ENCODE measurements around the gene GAS2. TPM values are rescaled to one million over a fixed set of nuclear protein-coding genes. Genes with fewer than 3 reads are reported as not detected.

GAS2 gene
- total and polyA plus RNA-seq, 9 of the 15 experiments (the other 6 are each of a cell fraction or from before 2014, with no cell fraction given): 0.77 to 1.9 (median 1.1) TPM

DNA sequence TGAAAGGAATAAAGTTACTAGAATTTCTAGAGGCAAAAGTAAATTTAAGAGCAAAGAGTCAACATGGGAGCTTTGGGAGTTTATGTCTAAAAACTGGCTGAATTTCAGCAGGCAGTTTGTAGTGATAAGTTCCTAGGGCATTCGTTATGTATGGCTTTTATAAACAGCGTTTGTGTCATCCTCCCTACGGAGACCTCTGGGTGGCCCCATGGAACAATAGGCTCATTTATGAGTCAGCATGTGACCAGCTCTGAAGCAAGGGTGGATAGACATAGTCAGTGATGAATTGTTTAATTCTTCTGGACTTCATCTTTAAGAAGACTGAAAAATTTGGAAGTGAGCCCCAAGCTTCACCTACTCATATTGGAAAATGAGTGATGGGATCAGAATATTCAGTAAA is 126.1 kb downstream of the GAS2 start (continued):
- peak; percentile 64 for TF ChIP-seq MEIS2 (IDR thresholded peaks at IDR 0.05; ENCODE audit: partially characterized antibody)
- peak; percentile 70 for TF ChIP-seq JUND (IDR thresholded peaks at IDR 0.05; ENCODE audit: borderline replicate concordance, low read depth, low read length)
- peak; percentile 61; the same call in 2 of the 3 replicates for TF ChIP-seq JUND (tag; IDR thresholded peaks at IDR 0.05; ENCODE audit: borderline replicate concordance, low read depth, low read length)
- TF ChIP-seq, protein P1, sequence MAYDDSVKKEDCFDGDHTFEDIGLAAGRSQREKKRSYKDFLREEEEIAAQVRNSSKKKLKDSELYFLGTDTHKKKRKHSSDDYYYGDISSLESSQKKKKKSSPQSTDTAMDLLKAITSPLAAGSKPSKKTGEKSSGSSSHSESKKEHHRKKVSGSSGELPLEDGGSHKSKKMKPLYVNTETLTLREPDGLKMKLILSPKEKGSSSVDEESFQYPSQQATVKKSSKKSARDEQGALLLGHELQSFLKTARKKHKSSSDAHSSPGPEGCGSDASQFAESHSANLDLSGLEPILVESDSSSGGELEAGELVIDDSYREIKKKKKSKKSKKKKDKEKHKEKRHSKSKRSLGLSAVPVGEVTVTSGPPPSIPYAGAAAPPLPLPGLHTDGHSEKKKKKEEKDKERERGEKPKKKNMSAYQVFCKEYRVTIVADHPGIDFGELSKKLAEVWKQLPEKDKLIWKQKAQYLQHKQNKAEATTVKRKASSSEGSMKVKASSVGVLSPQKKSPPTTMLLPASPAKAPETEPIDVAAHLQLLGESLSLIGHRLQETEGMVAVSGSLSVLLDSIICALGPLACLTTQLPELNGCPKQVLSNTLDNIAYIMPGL (CRISPR knock-in tag; IDR thresholded peaks at IDR 0.05): no peak
- TF ChIP-seq NFE2 (IDR thresholded peaks at IDR 0.05; ENCODE audit: low read depth): peak; percentile 79
- TF ChIP-seq, protein P2, sequence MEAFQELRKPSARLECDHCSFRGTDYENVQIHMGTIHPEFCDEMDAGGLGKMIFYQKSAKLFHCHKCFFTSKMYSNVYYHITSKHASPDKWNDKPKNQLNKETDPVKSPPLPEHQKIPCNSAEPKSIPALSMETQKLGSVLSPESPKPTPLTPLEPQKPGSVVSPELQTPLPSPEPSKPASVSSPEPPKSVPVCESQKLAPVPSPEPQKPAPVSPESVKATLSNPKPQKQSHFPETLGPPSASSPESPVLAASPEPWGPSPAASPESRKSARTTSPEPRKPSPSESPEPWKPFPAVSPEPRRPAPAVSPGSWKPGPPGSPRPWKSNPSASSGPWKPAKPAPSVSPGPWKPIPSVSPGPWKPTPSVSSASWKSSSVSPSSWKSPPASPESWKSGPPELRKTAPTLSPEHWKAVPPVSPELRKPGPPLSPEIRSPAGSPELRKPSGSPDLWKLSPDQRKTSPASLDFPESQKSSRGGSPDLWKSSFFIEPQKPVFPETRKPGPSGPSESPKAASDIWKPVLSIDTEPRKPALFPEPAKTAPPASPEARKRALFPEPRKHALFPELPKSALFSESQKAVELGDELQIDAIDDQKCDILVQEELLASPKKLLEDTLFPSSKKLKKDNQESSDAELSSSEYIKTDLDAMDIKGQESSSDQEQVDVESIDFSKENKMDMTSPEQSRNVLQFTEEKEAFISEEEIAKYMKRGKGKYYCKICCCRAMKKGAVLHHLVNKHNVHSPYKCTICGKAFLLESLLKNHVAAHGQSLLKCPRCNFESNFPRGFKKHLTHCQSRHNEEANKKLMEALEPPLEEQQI (IDR thresholded peaks at IDR 0.05): 0 out of 2 replicates have a peak, but pooled peaks have one; percentile 53
- no peak for TF ChIP-seq CXXC5 (CRISPR knock-in tag; IDR thresholded peaks at IDR 0.05)
- peak in 1 of 2 experiments; percentile 49; a peak in 2 of 4 replicates for TF ChIP-seq FOXK2 (conservative IDR thresholded peaks at IDR 0.05 in 1 of 2, IDR thresholded peaks at IDR 0.05 in 1 of 2; ENCODE audit: low read depth in 2 of 2)
- TF ChIP-seq TAF9B (IDR thresholded peaks at IDR 0.05; ENCODE audit: partially characterized antibody): no peak
- TF ChIP-seq CTBP1 (IDR thresholded peaks at IDR 0.05; ENCODE audit: borderline replicate concordance): 0 out of 2 replicates have a peak, but pooled peaks have one; percentile 12
- TF ChIP-seq EP400 (IDR thresholded peaks at IDR 0.05): no peak
- peak; percentile 40; the same call in 1 of the 2 replicates for TF ChIP-seq MAFK (IDR thresholded peaks at IDR 0.05; ENCODE audit: low read length)
- peak; percentile 41; the same call in 1 of the 2 replicates for TF ChIP-seq ZNF592 (IDR thresholded peaks at IDR 0.05)
- peak; percentile 98 for TF ChIP-seq SOX6 (IDR thresholded peaks at IDR 0.05)
- peak; percentile 32; the same call in 1 of the 2 replicates for TF ChIP-seq RAD51 (IDR thresholded peaks at IDR 0.05; ENCODE audit: borderline replicate concordance, low read depth)
- peak; percentile 20; the same call in 1 of the 2 replicates for TF ChIP-seq C11orf30 (IDR thresholded peaks at IDR 0.05; ENCODE audit: low read depth)
- no peak for TF ChIP-seq ZNF174 (CRISPR knock-in tag; IDR thresholded peaks at IDR 0.05)

Measured in K562 (cell line).